ENCODE data around the gene SPAM1. TPM values are rescaled to one million over a fixed set of nuclear protein-coding genes. Genes with fewer than 3 reads are reported as not detected.
"Not testable (repeated sequence)": the region's sequence is repeated elsewhere in the genome, so short reads cannot be mapped to it uniquely, and the experiment has no call there.

SPAM1 gene
- total RNA-seq, 1 donor from 2014 or later, result not detected

DNA sequence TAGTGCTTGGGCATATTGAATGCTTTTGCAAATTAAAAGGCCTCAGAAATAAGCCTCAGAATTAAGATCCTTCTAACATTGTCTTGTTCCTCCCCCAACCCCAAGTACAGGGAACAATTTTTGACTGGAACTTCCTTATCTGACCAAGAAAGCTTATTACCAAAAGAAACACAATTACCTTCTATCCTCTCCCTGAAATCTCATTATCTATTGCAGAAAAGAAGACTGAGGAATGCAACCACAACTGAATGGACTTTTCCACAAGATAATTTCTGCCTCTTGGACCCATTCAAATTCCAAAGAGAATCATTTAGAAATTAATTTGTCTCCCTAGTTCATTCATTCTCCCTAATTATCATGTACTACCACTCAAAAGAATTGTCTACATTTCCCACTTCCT lies 36.8 kb upstream of the SPAM1 start:
- no peaks in the 10 kb centered on the region for H3K36me3 ChIP-seq (ENCODE audit: insufficient read depth, low read length)
- no peak overlapping the region for H3K27ac Mint-ChIP-seq (ENCODE audit: unreplicated experiment)
- H3K4me3 ChIP-seq (ENCODE audit: insufficient read depth, low read depth, low read length), result no peak overlapping the region
- no peaks in the 10 kb centered on the region for H4K20me1 ChIP-seq (ENCODE audit: insufficient read depth, low read length)
- TF ChIP-seq, protein P1, sequence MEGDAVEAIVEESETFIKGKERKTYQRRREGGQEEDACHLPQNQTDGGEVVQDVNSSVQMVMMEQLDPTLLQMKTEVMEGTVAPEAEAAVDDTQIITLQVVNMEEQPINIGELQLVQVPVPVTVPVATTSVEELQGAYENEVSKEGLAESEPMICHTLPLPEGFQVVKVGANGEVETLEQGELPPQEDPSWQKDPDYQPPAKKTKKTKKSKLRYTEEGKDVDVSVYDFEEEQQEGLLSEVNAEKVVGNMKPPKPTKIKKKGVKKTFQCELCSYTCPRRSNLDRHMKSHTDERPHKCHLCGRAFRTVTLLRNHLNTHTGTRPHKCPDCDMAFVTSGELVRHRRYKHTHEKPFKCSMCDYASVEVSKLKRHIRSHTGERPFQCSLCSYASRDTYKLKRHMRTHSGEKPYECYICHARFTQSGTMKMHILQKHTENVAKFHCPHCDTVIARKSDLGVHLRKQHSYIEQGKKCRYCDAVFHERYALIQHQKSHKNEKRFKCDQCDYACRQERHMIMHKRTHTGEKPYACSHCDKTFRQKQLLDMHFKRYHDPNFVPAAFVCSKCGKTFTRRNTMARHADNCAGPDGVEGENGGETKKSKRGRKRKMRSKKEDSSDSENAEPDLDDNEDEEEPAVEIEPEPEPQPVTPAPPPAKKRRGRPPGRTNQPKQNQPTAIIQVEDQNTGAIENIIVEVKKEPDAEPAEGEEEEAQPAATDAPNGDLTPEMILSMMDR (IDR thresholded peaks at IDR 0.05; ENCODE audit: insufficient read depth, low read depth, low read length), result no peak
- TF ChIP-seq EZH2 (IDR thresholded peaks at IDR 0.05; ENCODE audit: insufficient read depth, low read length), result no peak
- no peaks in the 10 kb centered on the region for H3K4me1 Mint-ChIP-seq (ENCODE audit: low read depth, unreplicated experiment)
- H3K9me3 ChIP-seq (ENCODE audit: insufficient read depth, low read depth, low read length), result no peaks in the 10 kb centered on the region
- FAIRE-seq, result no peak
- no peaks in the 10 kb centered on the region for H3K79me2 ChIP-seq (ENCODE audit: insufficient read depth, low read length)
- H3K4me1 ChIP-seq (ENCODE audit: insufficient read depth, low read length), result no peaks in the 10 kb centered on the region
- no peaks in the 10 kb centered on the region for H3K36me3 Mint-ChIP-seq (ENCODE audit: low read depth, unreplicated experiment)
- H3K27me3 Mint-ChIP-seq (ENCODE audit: low read depth, unreplicated experiment), result no peaks in the 10 kb centered on the region
- H3K4me3 Mint-ChIP-seq (ENCODE audit: unreplicated experiment), result no peak overlapping the region
- no peak overlapping the region for H3K27ac ChIP-seq (ENCODE audit: low read depth, low read length)
- H3K4me2 ChIP-seq (ENCODE audit: low read length), result no peak overlapping the region
- no peak for DNase-seq (ENCODE audit: low read depth)
- H3K9me3 Mint-ChIP-seq (ENCODE audit: unreplicated experiment), result no peaks in the 10 kb centered on the region
- H2AFZ ChIP-seq (ENCODE audit: low read depth, low read length), result no peak overlapping the region
- H3K27me3 ChIP-seq (ENCODE audit: insufficient read depth, low read length), result no peaks in the 10 kb centered on the region
- no peak overlapping the region for H3K9ac ChIP-seq (ENCODE audit: low read length)

DNA sequence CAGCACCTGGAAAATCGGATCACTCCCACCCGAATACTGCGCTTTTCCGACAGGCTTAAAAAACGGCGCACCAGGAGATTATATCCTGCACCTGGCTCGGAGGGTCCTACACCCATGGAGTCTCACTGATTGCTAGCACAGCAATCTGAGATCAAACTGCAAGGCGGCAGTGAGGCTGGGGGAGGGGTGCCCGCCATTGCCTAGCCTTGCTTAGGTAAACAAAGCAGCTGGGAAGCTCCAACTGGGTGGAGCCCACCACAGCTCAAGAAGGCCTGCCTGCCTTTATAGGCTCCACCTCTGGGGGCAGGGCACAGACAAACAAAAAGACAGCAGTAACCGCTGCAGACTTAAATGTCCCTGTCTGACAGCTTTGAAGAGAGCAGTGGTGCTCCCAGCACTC lies 30.3 kb upstream of the SPAM1 start:
- not testable (repeated sequence) for H3K9ac ChIP-seq (ENCODE audit: low read length); H3K79me2 ChIP-seq (ENCODE audit: insufficient read depth, low read length); H3K27ac ChIP-seq (ENCODE audit: low read depth, low read length); H3K36me3 ChIP-seq (ENCODE audit: insufficient read depth, low read length); H3K27ac Mint-ChIP-seq (ENCODE audit: unreplicated experiment); H3K27me3 Mint-ChIP-seq (ENCODE audit: low read depth, unreplicated experiment); H2AFZ ChIP-seq (ENCODE audit: low read depth, low read length); FAIRE-seq; H4K20me1 ChIP-seq (ENCODE audit: insufficient read depth, low read length); H3K4me3 ChIP-seq (ENCODE audit: insufficient read depth, low read depth, low read length); H3K9me3 Mint-ChIP-seq (ENCODE audit: unreplicated experiment); H3K4me1 ChIP-seq (ENCODE audit: insufficient read depth, low read length); H3K9me3 ChIP-seq (ENCODE audit: insufficient read depth, low read depth, low read length); DNase-seq (ENCODE audit: low read depth); H3K27me3 ChIP-seq (ENCODE audit: insufficient read depth, low read length); H3K4me1 Mint-ChIP-seq (ENCODE audit: low read depth, unreplicated experiment); H3K4me3 Mint-ChIP-seq (ENCODE audit: unreplicated experiment); H3K4me2 ChIP-seq (ENCODE audit: low read length); H3K36me3 Mint-ChIP-seq (ENCODE audit: low read depth, unreplicated experiment)

GRCh38 chr7:123901101-123901500 lies 23.9 kb upstream of the SPAM1 start:
- no peak overlapping the region for H3K27ac ChIP-seq (ENCODE audit: low read depth, low read length)
- Mint-ChIP-seq H3K27ac (ENCODE audit: unreplicated experiment) (no peak overlapping the region), H3K36me3 (ENCODE audit: low read depth, unreplicated experiment) (no peaks in the 10 kb centered on the region), H3K9me3 (ENCODE audit: unreplicated experiment) (peaks cover 13% of the 10 kb centered on the region), H3K4me3 (ENCODE audit: unreplicated experiment) (no peak overlapping the region), H3K27me3 (ENCODE audit: low read depth, unreplicated experiment) (no peaks in the 10 kb centered on the region), H3K4me1 (ENCODE audit: low read depth, unreplicated experiment) (peaks cover 4% of the 10 kb centered on the region)
- no peak overlapping the region for H3K9ac ChIP-seq (ENCODE audit: low read length)
- no peak overlapping the region for H3K4me2 ChIP-seq (ENCODE audit: low read length)
- H3K79me2 ChIP-seq (ENCODE audit: insufficient read depth, low read length), result no peaks in the 10 kb centered on the region
- H3K27me3 ChIP-seq (ENCODE audit: insufficient read depth, low read length), result no peaks in the 10 kb centered on the region
- DNase-seq (ENCODE audit: low read depth) (no peak), FAIRE-seq (no peak)
- TF ChIP-seq, protein P1 (IDR thresholded peaks at IDR 0.05; ENCODE audit: insufficient read depth, low read depth, low read length), result no peak
- TF ChIP-seq EZH2 (IDR thresholded peaks at IDR 0.05; ENCODE audit: insufficient read depth, low read length), result no peak
- H4K20me1 ChIP-seq (ENCODE audit: insufficient read depth, low read length), result no peaks in the 10 kb centered on the region
- no peak overlapping the region for H2AFZ ChIP-seq (ENCODE audit: low read depth, low read length)
- H3K4me1 ChIP-seq (ENCODE audit: insufficient read depth, low read length), result no peaks in the 10 kb centered on the region
- no peak overlapping the region for H3K4me3 ChIP-seq (ENCODE audit: insufficient read depth, low read depth, low read length)
- H3K9me3 ChIP-seq (ENCODE audit: insufficient read depth, low read depth, low read length), result no peaks in the 10 kb centered on the region
- H3K36me3 ChIP-seq (ENCODE audit: insufficient read depth, low read length), result no peaks in the 10 kb centered on the region
